ENCODE data around the gene RGS5.

- TF ChIP-seq CTCF (IDR thresholded peaks at IDR 0.05) (no peak), POLR2A (IDR thresholded peaks at IDR 0.05) (no peak)
These were observed 58.3 kb downstream of the RGS5 start for GRCh38 chr1:163144418-163144817.
